ENCODE results near the gene SNX8. TPM values are rescaled to one million over a fixed set of nuclear protein-coding genes. Genes with fewer than 3 reads are reported as not detected.

Gene SNX8
- total and polyA plus RNA-seq, 9 of the 15 experiments (the other 6 are each of a cell fraction or from before 2014, with no cell fraction given) = 2.7 to 51.6 (median 16.9) TPM

DNA sequence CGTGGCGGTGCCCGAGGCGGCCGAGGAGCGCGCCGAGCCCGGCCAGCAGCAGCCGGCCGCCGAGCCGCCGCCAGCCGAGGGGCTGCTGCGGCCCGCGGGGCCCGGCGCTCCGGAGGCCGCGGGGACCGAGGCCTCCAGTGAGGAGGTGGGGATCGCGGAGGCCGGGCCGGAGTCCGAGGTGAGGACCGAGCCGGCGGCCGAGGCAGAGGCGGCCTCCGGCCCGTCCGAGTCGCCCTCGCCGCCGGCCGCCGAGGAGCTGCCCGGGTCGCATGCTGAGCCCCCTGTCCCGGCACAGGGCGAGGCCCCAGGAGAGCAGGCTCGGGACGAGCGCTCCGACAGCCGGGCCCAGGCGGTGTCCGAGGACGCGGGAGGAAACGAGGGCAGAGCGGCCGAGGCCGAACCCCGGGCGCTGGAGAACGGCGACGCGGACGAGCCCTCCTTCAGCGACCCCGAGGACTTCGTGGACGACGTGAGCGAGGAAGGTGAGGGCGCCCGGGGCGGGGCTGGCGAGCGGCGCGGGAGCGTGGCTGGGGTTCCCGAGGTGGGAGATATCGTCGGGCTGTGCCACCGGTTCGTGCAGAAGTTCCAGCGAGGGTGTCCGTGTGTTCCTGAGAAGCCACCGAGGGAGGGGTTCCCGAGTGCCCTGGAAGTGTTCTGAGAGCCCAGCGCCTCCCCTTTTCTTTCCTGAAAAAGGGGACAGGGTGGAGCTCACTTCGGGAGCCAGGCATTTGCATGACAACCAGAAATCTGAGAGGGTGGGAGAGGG lies 40.9 kb upstream of the SNX8 start (continued):
- no peak for TF ChIP-seq BHLHE40 (IDR thresholded peaks at IDR 0.05; ENCODE audit: low read length)
- TF ChIP-seq SRSF3 (IDR thresholded peaks at IDR 0.05; ENCODE audit: insufficient read depth, low read length) = peak; percentile 68; the same call in 1 of the 2 replicates
- no peak for TF ChIP-seq SP1 (CRISPR knock-in tag; IDR thresholded peaks at IDR 0.05)
- peak; percentile 94 for TF ChIP-seq RBFOX2 (IDR thresholded peaks at IDR 0.05; ENCODE audit: low read depth, low read length)
- peak; percentile 75; the same call in 1 of the 2 replicates for TF ChIP-seq KAT7 (CRISPR knock-in tag; IDR thresholded peaks at IDR 0.05; ENCODE audit: borderline replicate concordance)
- TF ChIP-seq, protein P1, sequence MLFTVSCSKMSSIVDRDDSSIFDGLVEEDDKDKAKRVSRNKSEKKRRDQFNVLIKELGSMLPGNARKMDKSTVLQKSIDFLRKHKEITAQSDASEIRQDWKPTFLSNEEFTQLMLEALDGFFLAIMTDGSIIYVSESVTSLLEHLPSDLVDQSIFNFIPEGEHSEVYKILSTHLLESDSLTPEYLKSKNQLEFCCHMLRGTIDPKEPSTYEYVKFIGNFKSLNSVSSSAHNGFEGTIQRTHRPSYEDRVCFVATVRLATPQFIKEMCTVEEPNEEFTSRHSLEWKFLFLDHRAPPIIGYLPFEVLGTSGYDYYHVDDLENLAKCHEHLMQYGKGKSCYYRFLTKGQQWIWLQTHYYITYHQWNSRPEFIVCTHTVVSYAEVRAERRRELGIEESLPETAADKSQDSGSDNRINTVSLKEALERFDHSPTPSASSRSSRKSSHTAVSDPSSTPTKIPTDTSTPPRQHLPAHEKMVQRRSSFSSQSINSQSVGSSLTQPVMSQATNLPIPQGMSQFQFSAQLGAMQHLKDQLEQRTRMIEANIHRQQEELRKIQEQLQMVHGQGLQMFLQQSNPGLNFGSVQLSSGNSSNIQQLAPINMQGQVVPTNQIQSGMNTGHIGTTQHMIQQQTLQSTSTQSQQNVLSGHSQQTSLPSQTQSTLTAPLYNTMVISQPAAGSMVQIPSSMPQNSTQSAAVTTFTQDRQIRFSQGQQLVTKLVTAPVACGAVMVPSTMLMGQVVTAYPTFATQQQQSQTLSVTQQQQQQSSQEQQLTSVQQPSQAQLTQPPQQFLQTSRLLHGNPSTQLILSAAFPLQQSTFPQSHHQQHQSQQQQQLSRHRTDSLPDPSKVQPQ (CRISPR knock-in tag; IDR thresholded peaks at IDR 0.05; ENCODE audit: borderline replicate concordance) = no peak
- TF ChIP-seq, protein P2, sequence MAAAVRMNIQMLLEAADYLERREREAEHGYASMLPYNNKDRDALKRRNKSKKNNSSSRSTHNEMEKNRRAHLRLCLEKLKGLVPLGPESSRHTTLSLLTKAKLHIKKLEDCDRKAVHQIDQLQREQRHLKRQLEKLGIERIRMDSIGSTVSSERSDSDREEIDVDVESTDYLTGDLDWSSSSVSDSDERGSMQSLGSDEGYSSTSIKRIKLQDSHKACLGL (CRISPR knock-in tag; IDR thresholded peaks at IDR 0.05; ENCODE audit: borderline replicate concordance, poor library complexity, severe bottlenecking) = no peak
- TF ChIP-seq FOXJ2 (tag; IDR thresholded peaks at IDR 0.05) = no peak
- peak; percentile 68 for TF ChIP-seq FIP1L1 (IDR thresholded peaks at IDR 0.05; ENCODE audit: low read depth, low read length, poor library complexity, severe bottlenecking)
- TF ChIP-seq POLR2G (IDR thresholded peaks at IDR 0.05; ENCODE audit: low read depth, low read length) = peak; percentile 80
- no peak for TF ChIP-seq FOXA1 (IDR thresholded peaks at IDR 0.05; ENCODE audit: borderline replicate concordance)
- peak; percentile 66 for TF ChIP-seq CHD1 (IDR thresholded peaks at IDR 0.05; ENCODE audit: low read length)
- TF ChIP-seq, protein P3, sequence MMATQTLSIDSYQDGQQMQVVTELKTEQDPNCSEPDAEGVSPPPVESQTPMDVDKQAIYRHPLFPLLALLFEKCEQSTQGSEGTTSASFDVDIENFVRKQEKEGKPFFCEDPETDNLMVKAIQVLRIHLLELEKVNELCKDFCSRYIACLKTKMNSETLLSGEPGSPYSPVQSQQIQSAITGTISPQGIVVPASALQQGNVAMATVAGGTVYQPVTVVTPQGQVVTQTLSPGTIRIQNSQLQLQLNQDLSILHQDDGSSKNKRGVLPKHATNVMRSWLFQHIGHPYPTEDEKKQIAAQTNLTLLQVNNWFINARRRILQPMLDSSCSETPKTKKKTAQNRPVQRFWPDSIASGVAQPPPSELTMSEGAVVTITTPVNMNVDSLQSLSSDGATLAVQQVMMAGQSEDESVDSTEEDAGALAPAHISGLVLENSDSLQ (IDR thresholded peaks at IDR 0.05) = no peak
- TF ChIP-seq ARHGAP35 (IDR thresholded peaks at IDR 0.05; ENCODE audit: partially characterized antibody) = no peak
- TF ChIP-seq, protein P4, sequence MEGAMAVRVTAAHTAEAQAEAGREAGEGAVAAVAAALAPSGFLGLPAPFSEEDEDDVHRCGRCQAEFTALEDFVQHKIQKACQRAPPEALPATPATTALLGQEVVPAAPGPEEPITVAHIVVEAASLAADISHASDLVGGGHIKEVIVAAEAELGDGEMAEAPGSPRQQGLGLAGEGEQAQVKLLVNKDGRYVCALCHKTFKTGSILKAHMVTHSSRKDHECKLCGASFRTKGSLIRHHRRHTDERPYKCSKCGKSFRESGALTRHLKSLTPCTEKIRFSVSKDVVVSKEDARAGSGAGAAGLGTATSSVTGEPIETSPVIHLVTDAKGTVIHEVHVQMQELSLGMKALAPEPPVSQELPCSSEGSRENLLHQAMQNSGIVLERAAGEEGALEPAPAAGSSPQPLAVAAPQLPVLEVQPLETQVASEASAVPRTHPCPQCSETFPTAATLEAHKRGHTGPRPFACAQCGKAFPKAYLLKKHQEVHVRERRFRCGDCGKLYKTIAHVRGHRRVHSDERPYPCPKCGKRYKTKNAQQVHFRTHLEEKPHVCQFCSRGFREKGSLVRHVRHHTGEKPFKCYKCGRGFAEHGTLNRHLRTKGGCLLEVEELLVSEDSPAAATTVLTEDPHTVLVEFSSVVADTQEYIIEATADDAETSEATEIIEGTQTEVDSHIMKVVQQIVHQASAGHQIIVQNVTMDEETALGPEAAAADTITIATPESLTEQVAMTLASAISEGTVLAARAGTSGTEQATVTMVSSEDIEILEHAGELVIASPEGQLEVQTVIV (CRISPR knock-in tag; IDR thresholded peaks at IDR 0.05; ENCODE audit: borderline replicate concordance) = no peak
- TF ChIP-seq HDAC1 (IDR thresholded peaks at IDR 0.05) = 0 out of 4 replicates have a peak, but pooled peaks of 1 of the 2 experiments have one; percentile 13
- no peak for TF ChIP-seq ZNF551 (CRISPR knock-in tag; IDR thresholded peaks at IDR 0.05)
- TF ChIP-seq GABPA (tag; conservative IDR thresholded peaks at IDR 0.05; ENCODE audit: low read depth) = no peak

Measured in K562 (cell line).